Measurements from ENCODE around the gene GFOD1.

DNA sequence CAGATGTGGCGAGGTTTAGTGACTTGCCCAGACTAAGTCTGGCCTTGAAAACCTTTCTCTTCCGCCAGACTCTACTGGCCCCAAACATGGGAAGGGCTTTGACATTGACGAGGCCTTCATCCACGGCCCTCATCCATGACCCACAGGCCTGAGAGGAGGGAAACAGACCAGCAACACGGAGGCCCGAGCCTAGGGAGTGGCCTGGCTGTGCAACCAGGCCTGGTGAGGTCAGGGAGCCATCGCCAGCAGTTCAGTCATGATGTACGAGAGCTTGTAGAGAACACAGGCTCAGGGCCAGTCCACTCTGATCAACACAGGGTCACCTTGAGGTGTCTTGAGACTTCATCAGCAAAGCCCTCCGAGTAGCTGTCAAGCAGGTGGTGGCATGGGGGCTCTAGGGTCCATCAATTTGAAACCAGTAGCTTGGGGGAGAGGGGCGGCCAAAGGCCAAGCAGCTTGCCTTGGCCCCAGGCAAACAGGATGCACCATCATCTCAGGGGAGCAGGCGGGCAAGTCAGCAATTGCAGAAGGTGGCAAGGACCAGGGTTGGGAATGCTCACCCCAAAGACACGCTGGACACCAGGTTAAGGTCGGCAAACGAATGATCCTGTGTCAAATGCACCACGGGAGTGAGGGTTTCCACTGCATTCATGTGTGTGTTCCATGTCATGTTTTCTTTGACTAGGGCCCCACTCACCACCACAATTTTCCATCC, 36.1 kb downstream of the GFOD1 start:
- TF ChIP-seq, protein P1, sequence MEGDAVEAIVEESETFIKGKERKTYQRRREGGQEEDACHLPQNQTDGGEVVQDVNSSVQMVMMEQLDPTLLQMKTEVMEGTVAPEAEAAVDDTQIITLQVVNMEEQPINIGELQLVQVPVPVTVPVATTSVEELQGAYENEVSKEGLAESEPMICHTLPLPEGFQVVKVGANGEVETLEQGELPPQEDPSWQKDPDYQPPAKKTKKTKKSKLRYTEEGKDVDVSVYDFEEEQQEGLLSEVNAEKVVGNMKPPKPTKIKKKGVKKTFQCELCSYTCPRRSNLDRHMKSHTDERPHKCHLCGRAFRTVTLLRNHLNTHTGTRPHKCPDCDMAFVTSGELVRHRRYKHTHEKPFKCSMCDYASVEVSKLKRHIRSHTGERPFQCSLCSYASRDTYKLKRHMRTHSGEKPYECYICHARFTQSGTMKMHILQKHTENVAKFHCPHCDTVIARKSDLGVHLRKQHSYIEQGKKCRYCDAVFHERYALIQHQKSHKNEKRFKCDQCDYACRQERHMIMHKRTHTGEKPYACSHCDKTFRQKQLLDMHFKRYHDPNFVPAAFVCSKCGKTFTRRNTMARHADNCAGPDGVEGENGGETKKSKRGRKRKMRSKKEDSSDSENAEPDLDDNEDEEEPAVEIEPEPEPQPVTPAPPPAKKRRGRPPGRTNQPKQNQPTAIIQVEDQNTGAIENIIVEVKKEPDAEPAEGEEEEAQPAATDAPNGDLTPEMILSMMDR (IDR thresholded peaks at IDR 0.05), result no peak
- no peak for TF ChIP-seq POLR2A (IDR thresholded peaks at IDR 0.05)

Measured in esophagus squamous epithelium (tissue), 4 donors.